Upper lobe of left lung (tissue), 4 donors: ENCODE data around the gene JAZF1.

Experiments
- CTCF ChIP-seq, 6 experiments: fragments of 450-650 bp in 4 of 6; fragments of 200-600 bp in 2 of 6; sonication (generic) in 2 of 6; IDR thresholded peaks; one replicate each; pipeline ENCODE4 v1.5.1; 2016 to 2019; ENCODE audit warnings: antibody characterized with exemption in 6 of 6
- POLR2A ChIP-seq, 4 donors: fragments of 450-650 bp; IDR thresholded peaks; one replicate each; pipeline ENCODE4 v1.5.1; 2016 to 2017; ENCODE audit warnings: antibody characterized with exemption in 4 of 4, mild to moderate bottlenecking in 2 of 4
- POLR2AphosphoS5 ChIP-seq, 2 donors: sonication (generic); formaldehyde crosslinking; IDR thresholded peaks; one replicate each; pipeline ENCODE4 v1.5.1; 2017; ENCODE audit warnings: antibody characterized with exemption in 2 of 2

DNA sequence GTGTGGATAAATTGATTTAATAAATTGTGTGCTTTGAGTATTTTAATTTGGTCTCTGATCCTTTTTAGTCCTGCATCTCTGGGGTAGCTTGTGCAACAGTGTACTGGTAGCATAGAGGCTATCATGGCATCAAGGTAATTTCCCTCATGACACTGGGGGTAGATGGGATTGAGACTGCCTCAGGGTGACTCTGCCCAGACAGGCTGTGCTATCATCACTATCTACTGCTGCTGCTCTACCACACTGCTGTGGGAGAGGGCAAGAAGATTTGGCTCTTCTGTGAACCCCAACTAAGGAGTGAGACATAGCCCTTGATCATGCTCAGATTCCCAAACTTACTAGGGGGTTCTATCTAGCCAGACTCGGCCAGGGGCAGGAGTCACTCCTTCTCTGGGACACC, 43.6 kb upstream of the JAZF1 start:
- no peak for TF ChIP-seq POLR2A (IDR thresholded peaks at IDR 0.05)
- TF ChIP-seq POLR2AphosphoS5 (IDR thresholded peaks at IDR 0.05) = no peak
- no peak for TF ChIP-seq CTCF (IDR thresholded peaks at IDR 0.05)
